ENCODE data around the gene IGF2R.

Gene IGF2R

DNA sequence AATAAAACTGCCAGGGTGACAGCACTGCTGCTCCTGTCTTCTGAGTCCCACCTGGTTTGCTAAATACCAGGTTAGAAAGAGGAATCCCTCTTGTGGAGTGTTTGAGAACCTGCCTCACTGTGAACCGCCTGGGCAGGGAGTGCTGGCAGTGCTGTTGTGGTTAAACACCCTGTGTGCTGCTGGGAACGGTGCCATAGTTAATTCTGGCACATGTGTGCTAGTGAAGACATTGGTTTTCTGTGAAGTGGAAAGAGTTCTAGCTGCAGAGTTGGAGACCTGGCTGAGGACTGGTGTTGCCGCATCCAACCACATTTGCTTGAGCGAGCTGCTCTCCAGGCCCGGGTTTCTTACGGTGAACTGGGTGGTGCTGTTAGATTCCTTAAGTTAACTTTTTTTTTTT lies 72.7 kb downstream of the IGF2R start:
- no peak overlapping the region for H3K4me3 ChIP-seq (ENCODE audit: low read depth, low read length)
- TF ChIP-seq, protein P1, sequence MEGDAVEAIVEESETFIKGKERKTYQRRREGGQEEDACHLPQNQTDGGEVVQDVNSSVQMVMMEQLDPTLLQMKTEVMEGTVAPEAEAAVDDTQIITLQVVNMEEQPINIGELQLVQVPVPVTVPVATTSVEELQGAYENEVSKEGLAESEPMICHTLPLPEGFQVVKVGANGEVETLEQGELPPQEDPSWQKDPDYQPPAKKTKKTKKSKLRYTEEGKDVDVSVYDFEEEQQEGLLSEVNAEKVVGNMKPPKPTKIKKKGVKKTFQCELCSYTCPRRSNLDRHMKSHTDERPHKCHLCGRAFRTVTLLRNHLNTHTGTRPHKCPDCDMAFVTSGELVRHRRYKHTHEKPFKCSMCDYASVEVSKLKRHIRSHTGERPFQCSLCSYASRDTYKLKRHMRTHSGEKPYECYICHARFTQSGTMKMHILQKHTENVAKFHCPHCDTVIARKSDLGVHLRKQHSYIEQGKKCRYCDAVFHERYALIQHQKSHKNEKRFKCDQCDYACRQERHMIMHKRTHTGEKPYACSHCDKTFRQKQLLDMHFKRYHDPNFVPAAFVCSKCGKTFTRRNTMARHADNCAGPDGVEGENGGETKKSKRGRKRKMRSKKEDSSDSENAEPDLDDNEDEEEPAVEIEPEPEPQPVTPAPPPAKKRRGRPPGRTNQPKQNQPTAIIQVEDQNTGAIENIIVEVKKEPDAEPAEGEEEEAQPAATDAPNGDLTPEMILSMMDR (IDR thresholded peaks at IDR 0.05; ENCODE audit: low read depth, low read length): no peak

GRCh38 chr6:160042014-160042773 lies 73.3 kb downstream of the IGF2R start:
- no peak overlapping the region for H3K4me3 ChIP-seq (ENCODE audit: low read depth, low read length)
- TF ChIP-seq, protein P1 (IDR thresholded peaks at IDR 0.05; ENCODE audit: low read depth, low read length): no peak

DNA sequence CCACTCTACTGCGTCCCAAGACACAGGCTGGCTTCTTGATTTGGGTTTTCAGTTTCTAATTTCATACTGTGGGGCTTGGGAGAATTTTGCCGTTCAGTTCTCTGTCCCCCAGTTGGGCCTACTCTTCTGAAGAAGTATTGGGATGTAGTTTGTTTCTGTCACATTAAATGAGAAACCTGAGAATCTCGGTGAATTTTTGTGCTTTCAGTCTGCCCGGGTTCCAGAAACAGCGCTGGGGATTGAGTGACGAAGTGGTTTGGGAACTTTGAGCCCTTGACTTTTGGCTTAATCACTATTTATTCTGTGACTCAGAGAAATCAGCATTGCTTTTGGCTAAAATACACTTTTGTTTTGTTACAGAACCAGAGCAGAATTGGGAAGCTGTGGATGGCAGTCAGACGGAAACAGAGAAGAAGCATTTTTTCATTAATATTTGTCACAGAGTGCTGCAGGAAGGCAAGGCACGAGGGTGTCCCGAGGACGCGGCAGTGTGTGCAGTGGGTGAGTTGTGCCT lies 74.0 kb downstream of the IGF2R start:
- H3K4me3 ChIP-seq (ENCODE audit: low read depth, low read length): no peak overlapping the region
- TF ChIP-seq, protein P1 (IDR thresholded peaks at IDR 0.05; ENCODE audit: low read depth, low read length): no peak

DNA sequence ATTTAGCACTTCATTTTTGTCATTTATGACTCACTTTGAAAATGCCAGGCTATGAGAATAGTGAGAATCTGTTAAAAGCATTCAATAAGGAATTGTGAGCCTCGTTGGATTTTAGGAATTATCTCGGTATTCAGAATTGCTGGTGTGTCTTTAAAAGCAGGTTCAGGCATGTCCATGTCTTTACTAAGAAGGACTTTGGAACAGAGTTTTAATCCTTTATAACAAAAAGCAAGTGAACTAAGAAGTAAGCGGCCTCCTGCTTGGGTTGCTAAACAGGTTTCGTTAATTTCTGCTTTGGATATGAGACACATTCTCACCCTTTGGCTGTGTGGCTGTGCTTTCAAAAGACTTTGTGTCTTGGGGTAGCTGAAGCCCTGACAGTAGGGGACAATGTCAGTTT lies 74.9 kb downstream of the IGF2R start:
- H3K4me3 ChIP-seq (ENCODE audit: low read depth, low read length): no peak overlapping the region
- TF ChIP-seq, protein P1 (IDR thresholded peaks at IDR 0.05; ENCODE audit: low read depth, low read length): no peak

GRCh38 chr6:160044687-160045086 lies 75.8 kb downstream of the IGF2R start:
- TF ChIP-seq, protein P1 (IDR thresholded peaks at IDR 0.05; ENCODE audit: low read depth, low read length): no peak
- H3K4me3 ChIP-seq (ENCODE audit: low read depth, low read length): no peak overlapping the region

- no peak overlapping the region for H3K4me3 ChIP-seq (ENCODE audit: low read depth, low read length)
- TF ChIP-seq, protein P1 (IDR thresholded peaks at IDR 0.05; ENCODE audit: low read depth, low read length): no peak
Observed at GRCh38 chr6:160048471-160048870, 79.6 kb downstream of the IGF2R start.

DNA sequence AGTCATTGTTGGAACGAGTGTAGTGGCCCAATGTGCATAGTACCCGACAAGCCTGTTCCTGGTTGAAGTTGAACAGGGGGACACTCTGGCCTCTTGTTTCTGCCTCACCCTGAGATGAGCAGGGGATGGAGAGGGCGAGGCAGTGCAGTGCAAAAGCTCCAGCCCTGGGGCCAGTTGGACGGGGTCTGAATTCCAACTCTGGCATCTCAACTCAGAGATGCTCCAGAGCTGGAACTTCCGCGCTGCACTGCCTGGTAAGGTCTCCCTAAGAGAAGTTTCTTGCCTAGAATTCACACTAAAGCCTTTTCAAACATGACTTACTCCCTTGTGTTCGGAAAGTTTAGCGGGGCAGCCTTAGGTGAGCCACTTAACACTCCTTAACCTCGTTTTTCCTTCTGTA lies 80.5 kb downstream of the IGF2R start:
- TF ChIP-seq, protein P1 (IDR thresholded peaks at IDR 0.05; ENCODE audit: low read depth, low read length): no peak
- no peak overlapping the region for H3K4me3 ChIP-seq (ENCODE audit: low read depth, low read length)

Measured in WI38 (cell line).